Measurements from ENCODE around the gene TFAP2A.

DNA sequence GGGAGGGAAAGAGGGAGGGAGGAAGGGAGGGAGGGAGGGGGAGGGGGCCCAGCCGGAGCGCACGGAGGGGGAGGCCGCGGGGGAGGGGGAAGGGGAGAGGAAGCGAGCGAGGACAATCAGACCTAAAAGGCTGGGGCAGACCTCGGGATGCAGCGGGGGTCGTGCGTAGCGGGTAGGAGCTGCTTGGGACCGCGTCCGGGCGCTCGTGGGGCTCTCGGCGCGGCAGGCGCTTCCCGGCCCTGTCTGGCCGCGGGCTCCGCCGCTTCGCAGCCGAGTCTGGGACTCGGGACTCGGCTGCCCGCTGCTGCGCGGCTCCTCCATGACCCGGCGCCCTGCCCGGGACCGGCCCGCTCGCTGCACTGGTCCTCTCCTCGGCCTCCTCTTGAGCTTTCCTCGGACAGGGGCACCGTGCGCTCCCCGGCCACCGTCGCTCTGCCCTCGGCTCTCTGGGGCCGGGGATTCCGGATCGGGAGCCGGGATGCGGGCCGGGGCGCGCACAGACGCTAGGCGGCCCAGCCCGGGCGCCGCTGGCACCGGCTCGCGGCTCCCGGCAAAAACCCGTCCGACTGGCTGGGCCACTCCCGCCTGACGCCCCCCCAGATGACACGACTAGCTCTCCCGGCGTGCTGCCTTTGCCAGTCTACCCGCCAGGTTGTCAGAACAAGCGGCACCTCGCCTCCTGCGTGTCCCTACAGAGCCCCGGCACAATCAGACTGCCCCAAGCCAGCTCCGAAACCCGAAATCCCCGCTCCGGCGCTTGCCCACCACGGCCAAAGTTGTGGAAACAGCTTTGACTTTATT is 2.2 kb downstream of the TFAP2A start:
- TF ChIP-seq, protein P1, sequence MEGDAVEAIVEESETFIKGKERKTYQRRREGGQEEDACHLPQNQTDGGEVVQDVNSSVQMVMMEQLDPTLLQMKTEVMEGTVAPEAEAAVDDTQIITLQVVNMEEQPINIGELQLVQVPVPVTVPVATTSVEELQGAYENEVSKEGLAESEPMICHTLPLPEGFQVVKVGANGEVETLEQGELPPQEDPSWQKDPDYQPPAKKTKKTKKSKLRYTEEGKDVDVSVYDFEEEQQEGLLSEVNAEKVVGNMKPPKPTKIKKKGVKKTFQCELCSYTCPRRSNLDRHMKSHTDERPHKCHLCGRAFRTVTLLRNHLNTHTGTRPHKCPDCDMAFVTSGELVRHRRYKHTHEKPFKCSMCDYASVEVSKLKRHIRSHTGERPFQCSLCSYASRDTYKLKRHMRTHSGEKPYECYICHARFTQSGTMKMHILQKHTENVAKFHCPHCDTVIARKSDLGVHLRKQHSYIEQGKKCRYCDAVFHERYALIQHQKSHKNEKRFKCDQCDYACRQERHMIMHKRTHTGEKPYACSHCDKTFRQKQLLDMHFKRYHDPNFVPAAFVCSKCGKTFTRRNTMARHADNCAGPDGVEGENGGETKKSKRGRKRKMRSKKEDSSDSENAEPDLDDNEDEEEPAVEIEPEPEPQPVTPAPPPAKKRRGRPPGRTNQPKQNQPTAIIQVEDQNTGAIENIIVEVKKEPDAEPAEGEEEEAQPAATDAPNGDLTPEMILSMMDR (IDR thresholded peaks at IDR 0.05), result no peak
- TF ChIP-seq POLR2A (IDR thresholded peaks at IDR 0.05) (no peak), EP300 (IDR thresholded peaks at IDR 0.05) (no peak)
